ENCODE results near the gene DGCR8.

DNA sequence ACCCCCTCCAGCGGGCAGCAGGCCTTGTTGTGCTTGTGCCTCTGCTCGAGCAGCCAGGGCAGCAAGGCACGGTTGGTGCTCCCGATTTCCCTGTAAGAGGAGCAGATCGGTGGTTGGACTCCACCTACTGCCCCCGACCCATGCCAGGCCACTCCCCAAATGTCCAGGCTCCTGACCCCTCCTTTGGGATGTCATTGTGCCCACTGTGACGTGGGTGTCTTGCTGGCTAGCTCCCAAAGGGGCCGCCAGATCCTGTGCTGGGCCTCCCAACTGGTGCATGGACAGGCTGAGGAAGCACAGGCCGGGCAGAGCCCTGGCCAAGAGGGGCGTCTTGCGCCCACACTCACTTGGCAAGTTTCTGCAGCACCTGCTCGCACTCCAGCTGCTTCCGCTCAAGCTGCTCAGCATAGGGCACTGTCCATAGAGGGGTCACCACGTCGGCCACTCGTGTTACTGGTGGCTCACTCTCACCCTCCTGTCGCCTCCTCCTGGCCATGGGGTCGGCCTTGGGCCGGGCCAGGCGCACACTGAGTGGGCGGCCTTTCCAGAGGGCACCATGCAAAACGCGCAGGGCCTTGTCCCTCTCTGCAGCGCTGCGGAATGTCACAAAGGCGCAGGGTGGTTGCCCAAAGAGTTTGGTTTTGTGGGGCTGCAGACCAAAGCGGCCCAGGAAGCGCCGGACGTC is 35.8 kb downstream of the DGCR8 start, which contains the start of gene RANBP1:
- TF ChIP-seq, protein P1, sequence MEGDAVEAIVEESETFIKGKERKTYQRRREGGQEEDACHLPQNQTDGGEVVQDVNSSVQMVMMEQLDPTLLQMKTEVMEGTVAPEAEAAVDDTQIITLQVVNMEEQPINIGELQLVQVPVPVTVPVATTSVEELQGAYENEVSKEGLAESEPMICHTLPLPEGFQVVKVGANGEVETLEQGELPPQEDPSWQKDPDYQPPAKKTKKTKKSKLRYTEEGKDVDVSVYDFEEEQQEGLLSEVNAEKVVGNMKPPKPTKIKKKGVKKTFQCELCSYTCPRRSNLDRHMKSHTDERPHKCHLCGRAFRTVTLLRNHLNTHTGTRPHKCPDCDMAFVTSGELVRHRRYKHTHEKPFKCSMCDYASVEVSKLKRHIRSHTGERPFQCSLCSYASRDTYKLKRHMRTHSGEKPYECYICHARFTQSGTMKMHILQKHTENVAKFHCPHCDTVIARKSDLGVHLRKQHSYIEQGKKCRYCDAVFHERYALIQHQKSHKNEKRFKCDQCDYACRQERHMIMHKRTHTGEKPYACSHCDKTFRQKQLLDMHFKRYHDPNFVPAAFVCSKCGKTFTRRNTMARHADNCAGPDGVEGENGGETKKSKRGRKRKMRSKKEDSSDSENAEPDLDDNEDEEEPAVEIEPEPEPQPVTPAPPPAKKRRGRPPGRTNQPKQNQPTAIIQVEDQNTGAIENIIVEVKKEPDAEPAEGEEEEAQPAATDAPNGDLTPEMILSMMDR (IDR thresholded peaks at IDR 0.05), result no peak
- TF ChIP-seq POLR2A (IDR thresholded peaks at IDR 0.05), result no peak
